Peyer's patch (tissue), 4 donors: Measurements from ENCODE around the gene ZC3H7A. TPM values are rescaled to one million over a fixed set of nuclear protein-coding genes. Genes with fewer than 3 reads are reported as not detected.

Experiments
- DNase-seq, 3 donors: peaks; one replicate each; pipeline ENCODE4 v3.0.0-alpha.2; 2017 to 2019
- H3K27ac ChIP-seq, 4 donors: fragments of 200-600 bp; sonication (generic); one replicate each; pipeline ENCODE4 v1.5.1; 2016 to 2019
- H3K27me3 ChIP-seq, 2 donors: fragments of 200-600 bp; sonication (generic); one replicate each; pipeline ENCODE4 v1.5.1; 2019
- H3K36me3 ChIP-seq, 3 donors: fragments of 200-600 bp; sonication (generic); one replicate each; pipeline ENCODE4 v1.5.1; 2016 to 2019
- H3K4me1 ChIP-seq, 4 donors: fragments of 200-600 bp; sonication (generic); one replicate each; pipeline ENCODE4 v1.5.1; 2016 to 2019
- H3K4me3 ChIP-seq, 4 donors: fragments of 200-600 bp; sonication (generic); 1 replicate in 3 of 4; 2 replicates in 1 of 4; pipeline ENCODE4 v1.5.1; 2016 to 2019; ENCODE audit warnings: mild to moderate bottlenecking in 1 of 4
- H3K9me3 ChIP-seq, 4 donors: fragments of 200-600 bp; sonication (generic); one replicate each; pipeline ENCODE4 v1.5.1; 2016 to 2019; ENCODE audit warnings: mild to moderate bottlenecking in 1 of 4
- POLR2A ChIP-seq, 2 donors: fragments of 450-650 bp; IDR thresholded peaks; one replicate each; pipeline ENCODE4 v1.5.1; 2017; ENCODE audit warnings: antibody characterized with exemption in 2 of 2, mild to moderate bottlenecking in 2 of 2, moderate library complexity in 2 of 2
- total RNA-seq, 4 donors: library from RNA; depleted of rRNA; stranded (reverse); fragments of >200 nt; gene quantifications; one replicate each; pipeline ENCODE4 v1.1.0, GENCODE V29; 2016
- TF ChIP-seq, protein P1 (sequence below), 6 experiments: fragments of 450-650 bp in 4 of 6; fragments of 200-600 bp in 2 of 6; sonication (generic) in 1 of 6; IDR thresholded peaks; one replicate each; pipeline ENCODE4 v1.5.1; 2017 to 2019; ENCODE audit warnings: antibody characterized with exemption in 6 of 6, mild to moderate bottlenecking in 3 of 6, moderate library complexity in 1 of 6

ZC3H7A gene
- total RNA-seq, 4 donors from 2014 or later: 54.9 to 122 (median 72.5) TPM

DNA sequence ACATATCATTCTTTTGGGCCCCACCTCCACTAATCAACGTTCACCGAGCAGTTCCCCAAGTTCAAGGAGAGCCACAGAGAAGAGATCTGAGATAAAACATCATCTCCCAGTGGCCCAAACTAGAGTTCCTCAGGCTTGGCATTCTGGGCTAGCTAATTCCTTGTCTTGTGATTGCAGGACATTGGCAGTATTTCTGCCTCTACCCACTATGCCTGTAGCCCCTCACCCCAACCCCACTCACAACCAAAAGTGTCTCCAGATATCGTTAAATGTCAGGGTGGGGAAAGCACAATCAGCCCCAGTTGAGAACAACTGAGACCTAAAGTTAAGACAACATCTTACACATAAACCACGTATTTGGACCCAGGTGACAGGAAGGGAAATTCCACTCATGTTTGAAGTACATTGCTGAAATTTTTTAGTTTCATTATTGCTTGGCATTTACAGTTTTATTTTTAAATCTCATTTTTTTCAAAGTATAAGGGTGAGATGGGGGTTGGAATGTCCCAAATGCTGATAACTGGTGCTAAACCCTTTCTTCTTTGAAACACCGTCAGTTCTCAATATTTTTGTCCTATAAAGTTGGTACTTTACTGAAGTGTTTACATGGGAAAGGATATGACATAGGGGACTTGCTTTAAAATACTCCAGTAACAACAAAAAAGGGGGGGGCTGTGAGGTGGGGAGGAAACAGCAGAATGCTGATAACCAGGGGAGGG, 13.6 kb downstream of the ZC3H7A start:
- DNase-seq: peak in 1 of 3 donors; percentile 54
- H3K4me1 ChIP-seq: peaks cover 0 to 54% (median 17%) of the 10 kb centered on the region in 4 donors

DNA sequence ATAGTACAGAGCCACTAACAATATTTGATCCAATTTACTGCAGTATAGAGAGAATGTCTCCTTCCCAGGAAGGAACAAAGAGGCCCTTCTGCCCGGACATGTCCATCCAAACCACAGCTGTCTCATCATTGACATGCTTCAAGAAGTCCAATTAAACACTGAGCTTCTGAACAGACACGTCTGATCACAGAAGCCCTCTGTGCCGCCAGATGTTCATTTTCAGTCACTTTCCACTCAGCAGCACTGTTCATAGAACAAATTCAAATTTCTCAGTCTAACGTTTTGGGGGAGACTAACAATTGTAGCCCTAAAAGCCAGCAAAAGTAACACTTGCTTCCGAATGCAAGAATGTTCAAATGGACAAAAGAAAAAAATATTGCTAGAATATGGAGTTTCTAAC, 15.3 kb downstream of the ZC3H7A start:
- H3K27me3 ChIP-seq: no peaks in the 10 kb centered on the region
- no peaks in the 10 kb centered on the region for H3K9me3 ChIP-seq
- H3K4me3 ChIP-seq: no peak overlapping the region
- TF ChIP-seq, protein P1, sequence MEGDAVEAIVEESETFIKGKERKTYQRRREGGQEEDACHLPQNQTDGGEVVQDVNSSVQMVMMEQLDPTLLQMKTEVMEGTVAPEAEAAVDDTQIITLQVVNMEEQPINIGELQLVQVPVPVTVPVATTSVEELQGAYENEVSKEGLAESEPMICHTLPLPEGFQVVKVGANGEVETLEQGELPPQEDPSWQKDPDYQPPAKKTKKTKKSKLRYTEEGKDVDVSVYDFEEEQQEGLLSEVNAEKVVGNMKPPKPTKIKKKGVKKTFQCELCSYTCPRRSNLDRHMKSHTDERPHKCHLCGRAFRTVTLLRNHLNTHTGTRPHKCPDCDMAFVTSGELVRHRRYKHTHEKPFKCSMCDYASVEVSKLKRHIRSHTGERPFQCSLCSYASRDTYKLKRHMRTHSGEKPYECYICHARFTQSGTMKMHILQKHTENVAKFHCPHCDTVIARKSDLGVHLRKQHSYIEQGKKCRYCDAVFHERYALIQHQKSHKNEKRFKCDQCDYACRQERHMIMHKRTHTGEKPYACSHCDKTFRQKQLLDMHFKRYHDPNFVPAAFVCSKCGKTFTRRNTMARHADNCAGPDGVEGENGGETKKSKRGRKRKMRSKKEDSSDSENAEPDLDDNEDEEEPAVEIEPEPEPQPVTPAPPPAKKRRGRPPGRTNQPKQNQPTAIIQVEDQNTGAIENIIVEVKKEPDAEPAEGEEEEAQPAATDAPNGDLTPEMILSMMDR (IDR thresholded peaks at IDR 0.05): no peak
- no peak for TF ChIP-seq POLR2A (IDR thresholded peaks at IDR 0.05)
- H3K27ac ChIP-seq: peak overlapping the region; percentile 81 to 94 (median 83)
- DNase-seq: no peak
- peaks cover 0 to 51% (median 17%) of the 10 kb centered on the region in 4 donors for H3K4me1 ChIP-seq
- H3K36me3 ChIP-seq: peaks cover 0 to 28% (median 0%) of the 10 kb centered on the region in 3 donors

More for the DNA sequence above, 13.6 kb downstream of the ZC3H7A start:
- Histone ChIP-seq H3K27me3 (no peaks in the 10 kb centered on the region), H3K9me3 (no peaks in the 10 kb centered on the region), H3K36me3 (peaks cover 0 to 11% (median 0%) of the 10 kb centered on the region in 3 donors), H3K27ac (peak overlapping the region; percentile 81 to 94 (median 83)), H3K4me3 (peak overlapping the region in 3 of 4 donors; percentile 15 to 42 (median 22))
- TF ChIP-seq, protein P1 (IDR thresholded peaks at IDR 0.05): no peak
- TF ChIP-seq POLR2A (IDR thresholded peaks at IDR 0.05): no peak

DNA sequence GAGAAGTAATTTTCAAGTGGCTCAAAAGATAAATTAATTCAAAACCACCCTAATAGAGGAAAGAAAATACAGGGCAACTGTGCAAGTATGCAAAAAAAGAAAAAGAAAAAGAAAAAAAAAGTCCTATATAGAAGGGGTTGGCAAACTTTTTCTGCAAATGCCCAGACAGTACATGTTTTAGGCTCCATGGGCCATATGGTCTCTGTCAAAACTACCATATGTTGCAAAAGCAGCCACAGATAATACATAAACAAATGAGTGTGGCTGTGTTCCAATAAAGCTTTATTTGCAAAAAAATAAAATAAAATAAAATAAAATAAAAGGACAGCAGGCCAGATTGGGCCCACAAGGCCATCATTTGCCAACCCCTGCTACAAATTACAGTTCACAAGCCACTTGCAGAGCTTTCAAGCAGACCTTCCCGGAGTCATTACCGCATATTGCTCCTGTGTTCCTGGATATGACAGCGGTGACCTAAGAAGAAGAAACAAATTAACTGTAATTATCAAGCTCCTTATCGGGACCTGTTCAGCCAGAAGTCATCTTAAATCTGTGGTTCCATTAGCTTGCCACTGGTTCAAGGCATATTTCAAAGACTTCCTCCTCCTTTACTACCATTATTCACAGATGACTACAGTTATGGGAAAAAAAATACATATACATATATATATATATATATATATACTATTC, 15.9 kb downstream of the ZC3H7A start:
- peaks cover 0 to 35% (median 0%) of the 10 kb centered on the region in 3 donors for H3K36me3 ChIP-seq
- no peak overlapping the region for H3K4me3 ChIP-seq
- DNase-seq: no peak
- TF ChIP-seq POLR2A (IDR thresholded peaks at IDR 0.05): no peak
- TF ChIP-seq, protein P1 (IDR thresholded peaks at IDR 0.05): no peak
- H3K9me3 ChIP-seq: no peaks in the 10 kb centered on the region
- peak overlapping the region in 3 of 4 donors; percentile 81 to 83 (median 83) for H3K27ac ChIP-seq
- H3K4me1 ChIP-seq: peaks cover 0 to 48% (median 17%) of the 10 kb centered on the region in 4 donors
- H3K27me3 ChIP-seq: no peaks in the 10 kb centered on the region

DNA sequence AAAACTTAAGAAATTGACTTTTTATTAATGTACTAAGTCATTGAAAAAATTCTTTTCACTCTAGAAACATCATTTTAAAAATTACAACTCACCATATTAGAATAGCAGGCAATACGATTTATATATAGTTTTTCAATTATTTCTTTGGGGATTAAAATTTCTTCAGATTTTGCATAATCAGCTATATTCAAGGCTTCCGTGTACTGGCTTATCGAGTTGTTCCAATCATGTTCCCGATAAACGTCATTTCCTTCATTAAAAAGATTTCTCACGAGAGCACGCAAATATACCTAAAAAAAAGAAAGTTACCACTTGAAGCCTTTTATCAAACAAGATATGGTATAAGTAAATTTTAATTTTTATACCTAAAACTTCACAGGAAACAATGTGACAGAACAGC, 18.0 kb downstream of the ZC3H7A start:
- no peak overlapping the region for H3K4me3 ChIP-seq
- H3K27me3 ChIP-seq: no peaks in the 10 kb centered on the region
- no peak for TF ChIP-seq POLR2A (IDR thresholded peaks at IDR 0.05)
- TF ChIP-seq, protein P1 (IDR thresholded peaks at IDR 0.05): no peak
- H3K27ac ChIP-seq: no peak overlapping the region
- peaks cover 0 to 55% (median 0%) of the 10 kb centered on the region in 3 donors for H3K36me3 ChIP-seq
- no peak for DNase-seq
- H3K4me1 ChIP-seq: peaks cover 0 to 34% (median 17%) of the 10 kb centered on the region in 4 donors
- H3K9me3 ChIP-seq: no peaks in the 10 kb centered on the region

DNA sequence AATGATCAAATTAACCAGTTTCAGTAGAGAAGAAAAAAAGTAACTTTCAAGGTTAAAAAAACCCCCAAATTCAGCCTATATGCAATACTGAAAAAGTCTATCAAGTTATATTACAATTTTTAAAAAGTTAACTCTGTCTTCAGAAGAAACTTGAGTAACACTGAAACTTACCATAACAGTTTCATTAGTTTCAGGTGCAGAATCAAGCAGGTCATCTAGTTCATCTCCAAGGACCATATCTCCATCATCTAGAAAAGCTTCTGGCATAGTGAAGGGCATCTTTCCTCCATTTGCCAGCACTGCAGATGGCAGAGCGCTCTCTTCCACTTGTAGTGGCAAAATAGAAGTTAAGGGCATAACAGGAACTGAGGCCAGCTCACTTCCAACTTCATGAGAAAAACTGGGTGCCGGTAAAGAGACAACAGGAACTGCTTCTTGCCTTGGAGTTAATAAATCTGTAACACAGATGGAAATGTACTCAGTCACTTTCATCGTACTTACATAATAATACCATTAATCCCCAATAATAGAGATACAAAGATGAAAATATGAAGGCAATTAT, 22.9 kb downstream of the ZC3H7A start:
- peaks cover 0 to 96% (median 4%) of the 10 kb centered on the region in 3 donors for H3K36me3 ChIP-seq
- no peaks in the 10 kb centered on the region for H3K27me3 ChIP-seq
- TF ChIP-seq POLR2A (IDR thresholded peaks at IDR 0.05): no peak
- TF ChIP-seq, protein P1 (IDR thresholded peaks at IDR 0.05): no peak
- no peak for DNase-seq
- H3K27ac ChIP-seq: no peak overlapping the region
- H3K4me1 ChIP-seq: no peaks in the 10 kb centered on the region
- no peak overlapping the region for H3K4me3 ChIP-seq
- H3K9me3 ChIP-seq: no peaks in the 10 kb centered on the region
